Liver (tissue), 3 donors: Measurements from ENCODE around the gene NEU4.

Source experiments
- EGR1 ChIP-seq, 2 donors: IDR thresholded peaks; 2 replicates each; pipeline ENCODE4 v1.6.1; 2016 to 2018; ENCODE audit warnings: antibody characterized with exemption in 2 of 2, low read depth in 2 of 2
- SP1 ChIP-seq: IDR thresholded peaks from 2 replicates; pipeline ENCODE4 v1.6.1; 2018; ENCODE audit warnings: antibody characterized with exemption, mild to moderate bottlenecking
- TAF1 ChIP-seq: conservative IDR thresholded peaks from 2 replicates; pipeline ENCODE4 v1.6.1; 2016; ENCODE audit warnings: antibody characterized with exemption, mild to moderate bottlenecking
- TF ChIP-seq, protein P1 (sequence below): fragments of 150-350 bp; IDR thresholded peaks from 2 replicates; pipeline ENCODE4 v1.5.1; 2017; ENCODE audit warnings: improper control_type of control experiment, low read depth, low read length; ENCODE audit not compliant: missing input control
- TF ChIP-seq, protein P2 (sequence below): IDR thresholded peaks from 2 replicates; pipeline ENCODE4 v1.6.1; 2016; ENCODE audit warnings: antibody characterized with exemption, mild to moderate bottlenecking
- TF ChIP-seq, protein P3 (sequence below): IDR thresholded peaks from 2 replicates; pipeline ENCODE4 v1.6.1; 2016; ENCODE audit warnings: antibody characterized with exemption
- donor health status: healthy.
- donor health status: healthy.

DNA sequence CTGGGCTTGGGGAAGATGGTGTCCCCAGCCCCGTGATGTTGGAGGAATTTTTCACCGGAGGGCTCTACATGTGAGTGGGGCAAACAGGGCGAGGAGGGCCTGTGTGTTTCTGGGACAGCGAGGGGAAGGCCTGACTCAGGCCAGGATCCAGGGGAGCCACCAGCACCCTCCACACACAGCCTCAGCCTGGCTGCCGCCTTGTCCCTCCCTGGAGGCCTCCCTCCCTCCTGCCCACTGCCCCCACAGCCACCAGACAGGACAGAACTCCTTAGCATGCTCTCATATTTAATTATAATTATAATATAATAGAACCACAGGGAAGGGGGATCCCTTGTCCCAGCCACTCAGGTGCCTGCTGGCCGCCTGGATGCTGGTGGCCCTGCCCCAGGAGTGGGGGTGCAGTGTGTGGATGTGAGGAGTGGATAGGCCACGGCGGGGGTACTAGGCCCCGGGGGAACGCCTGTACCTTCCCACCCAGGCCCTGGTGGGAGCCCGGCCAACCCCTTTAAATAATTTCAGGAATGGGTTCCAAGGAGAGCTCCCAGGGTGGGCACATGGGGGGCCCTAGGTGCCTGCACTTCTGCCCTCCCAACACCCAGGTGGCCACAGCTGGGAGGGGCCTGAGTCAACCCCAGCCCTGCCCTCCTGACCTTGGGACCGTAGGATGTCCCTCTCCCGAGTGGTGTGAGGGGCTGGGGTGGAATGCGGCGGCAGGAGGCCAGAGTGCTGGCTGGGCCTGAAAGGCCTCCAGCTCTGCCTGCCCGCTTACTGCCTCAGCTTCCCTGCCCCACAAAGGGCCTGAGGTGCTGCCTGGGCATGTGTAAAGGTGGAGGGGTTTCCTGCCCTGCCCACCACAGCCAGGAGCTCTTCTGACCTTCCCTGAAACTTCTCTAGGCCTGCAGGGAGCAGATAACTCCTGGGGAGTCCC is 40.9 kb downstream of the NEU4 start:
- TF ChIP-seq SP1: no peak
- TF ChIP-seq, protein P1, sequence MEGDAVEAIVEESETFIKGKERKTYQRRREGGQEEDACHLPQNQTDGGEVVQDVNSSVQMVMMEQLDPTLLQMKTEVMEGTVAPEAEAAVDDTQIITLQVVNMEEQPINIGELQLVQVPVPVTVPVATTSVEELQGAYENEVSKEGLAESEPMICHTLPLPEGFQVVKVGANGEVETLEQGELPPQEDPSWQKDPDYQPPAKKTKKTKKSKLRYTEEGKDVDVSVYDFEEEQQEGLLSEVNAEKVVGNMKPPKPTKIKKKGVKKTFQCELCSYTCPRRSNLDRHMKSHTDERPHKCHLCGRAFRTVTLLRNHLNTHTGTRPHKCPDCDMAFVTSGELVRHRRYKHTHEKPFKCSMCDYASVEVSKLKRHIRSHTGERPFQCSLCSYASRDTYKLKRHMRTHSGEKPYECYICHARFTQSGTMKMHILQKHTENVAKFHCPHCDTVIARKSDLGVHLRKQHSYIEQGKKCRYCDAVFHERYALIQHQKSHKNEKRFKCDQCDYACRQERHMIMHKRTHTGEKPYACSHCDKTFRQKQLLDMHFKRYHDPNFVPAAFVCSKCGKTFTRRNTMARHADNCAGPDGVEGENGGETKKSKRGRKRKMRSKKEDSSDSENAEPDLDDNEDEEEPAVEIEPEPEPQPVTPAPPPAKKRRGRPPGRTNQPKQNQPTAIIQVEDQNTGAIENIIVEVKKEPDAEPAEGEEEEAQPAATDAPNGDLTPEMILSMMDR: no peak
- TF ChIP-seq, protein P2, sequence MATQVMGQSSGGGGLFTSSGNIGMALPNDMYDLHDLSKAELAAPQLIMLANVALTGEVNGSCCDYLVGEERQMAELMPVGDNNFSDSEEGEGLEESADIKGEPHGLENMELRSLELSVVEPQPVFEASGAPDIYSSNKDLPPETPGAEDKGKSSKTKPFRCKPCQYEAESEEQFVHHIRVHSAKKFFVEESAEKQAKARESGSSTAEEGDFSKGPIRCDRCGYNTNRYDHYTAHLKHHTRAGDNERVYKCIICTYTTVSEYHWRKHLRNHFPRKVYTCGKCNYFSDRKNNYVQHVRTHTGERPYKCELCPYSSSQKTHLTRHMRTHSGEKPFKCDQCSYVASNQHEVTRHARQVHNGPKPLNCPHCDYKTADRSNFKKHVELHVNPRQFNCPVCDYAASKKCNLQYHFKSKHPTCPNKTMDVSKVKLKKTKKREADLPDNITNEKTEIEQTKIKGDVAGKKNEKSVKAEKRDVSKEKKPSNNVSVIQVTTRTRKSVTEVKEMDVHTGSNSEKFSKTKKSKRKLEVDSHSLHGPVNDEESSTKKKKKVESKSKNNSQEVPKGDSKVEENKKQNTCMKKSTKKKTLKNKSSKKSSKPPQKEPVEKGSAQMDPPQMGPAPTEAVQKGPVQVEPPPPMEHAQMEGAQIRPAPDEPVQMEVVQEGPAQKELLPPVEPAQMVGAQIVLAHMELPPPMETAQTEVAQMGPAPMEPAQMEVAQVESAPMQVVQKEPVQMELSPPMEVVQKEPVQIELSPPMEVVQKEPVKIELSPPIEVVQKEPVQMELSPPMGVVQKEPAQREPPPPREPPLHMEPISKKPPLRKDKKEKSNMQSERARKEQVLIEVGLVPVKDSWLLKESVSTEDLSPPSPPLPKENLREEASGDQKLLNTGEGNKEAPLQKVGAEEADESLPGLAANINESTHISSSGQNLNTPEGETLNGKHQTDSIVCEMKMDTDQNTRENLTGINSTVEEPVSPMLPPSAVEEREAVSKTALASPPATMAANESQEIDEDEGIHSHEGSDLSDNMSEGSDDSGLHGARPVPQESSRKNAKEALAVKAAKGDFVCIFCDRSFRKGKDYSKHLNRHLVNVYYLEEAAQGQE: no peak
- TF ChIP-seq, protein P3, sequence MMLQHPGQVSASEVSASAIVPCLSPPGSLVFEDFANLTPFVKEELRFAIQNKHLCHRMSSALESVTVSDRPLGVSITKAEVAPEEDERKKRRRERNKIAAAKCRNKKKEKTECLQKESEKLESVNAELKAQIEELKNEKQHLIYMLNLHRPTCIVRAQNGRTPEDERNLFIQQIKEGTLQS: no peak
- TF ChIP-seq TAF1: no peak
- no peak for TF ChIP-seq EGR1 (IDR thresholded peaks at IDR 0.05; ENCODE audit: low read depth in 2 of 2)
